Effector CD4-positive, alpha-beta T cell (primary cell): ENCODE data around the gene PLPPR5.
A peak's percentile ranks its signal among the peaks of the same experiment; 100 is the strongest.
"Not testable (repeated sequence)": the region's sequence is repeated elsewhere in the genome, so short reads cannot be mapped to it uniquely, and the experiment has no call there.

Source experiments
- DNase-seq: peaks from one replicate; pipeline ENCODE4 v3.0.0-alpha.2; 2020

Gene PLPPR5

DNA sequence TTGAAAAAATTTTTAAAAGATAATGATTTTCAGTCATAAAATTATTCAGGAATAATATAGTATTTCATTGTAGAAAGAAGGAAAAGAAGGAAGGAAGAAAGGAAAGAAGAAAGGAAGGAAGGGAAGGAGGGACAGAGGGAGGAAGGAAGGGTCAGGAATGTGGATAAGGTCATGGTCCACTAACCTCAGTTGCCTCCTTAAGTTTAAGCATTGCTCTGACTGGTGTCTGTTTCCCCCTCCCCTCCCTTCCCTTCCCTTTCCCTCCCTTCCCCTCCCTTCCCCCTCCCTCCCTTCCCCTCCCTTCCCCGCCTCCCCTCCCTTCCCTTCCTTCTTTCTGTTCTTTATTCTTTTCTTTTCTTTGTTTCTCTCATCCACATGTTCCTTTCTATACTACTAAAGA, 95.7 kb downstream of the PLPPR5 start:
- DNase-seq: no peak

DNA sequence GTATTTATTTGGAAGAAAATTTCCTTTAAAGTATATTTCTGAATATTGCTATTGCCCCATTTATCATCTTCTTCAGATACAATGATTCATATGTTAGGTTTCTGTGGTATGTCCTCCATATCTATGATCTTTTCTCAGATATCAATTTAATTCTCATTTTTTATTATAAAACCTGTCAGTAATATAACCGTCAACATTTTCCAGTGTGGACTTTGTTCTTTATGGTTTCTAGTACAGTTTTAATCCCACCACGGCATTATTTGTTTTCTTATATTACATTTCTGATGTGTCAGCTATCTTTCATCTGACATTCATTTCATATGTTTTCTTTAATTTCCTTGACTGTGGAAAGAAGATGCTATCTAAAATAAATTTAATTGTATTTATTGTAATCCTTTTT, 97.9 kb downstream of the PLPPR5 start:
- DNase-seq: no peak

DNA sequence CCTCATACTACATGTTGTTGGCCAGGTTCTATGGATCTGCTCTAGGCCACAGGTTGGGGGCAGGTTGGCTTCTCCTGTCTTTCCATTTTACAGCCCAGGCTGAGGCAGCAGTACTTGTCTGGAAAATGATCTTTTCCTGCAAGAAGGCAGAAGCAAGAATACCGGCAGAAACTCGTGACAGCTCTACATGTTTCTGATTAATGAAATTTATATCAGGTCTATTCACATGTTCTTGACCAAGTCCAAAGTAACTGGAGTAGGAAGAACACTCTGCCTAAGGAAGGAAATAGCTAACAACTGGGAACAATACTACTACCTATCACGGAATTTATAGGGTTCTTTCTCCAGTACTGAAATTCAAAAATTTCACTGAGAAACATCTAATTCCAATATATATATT, 98.3 kb downstream of the PLPPR5 start:
- DNase-seq: no peak

DNA sequence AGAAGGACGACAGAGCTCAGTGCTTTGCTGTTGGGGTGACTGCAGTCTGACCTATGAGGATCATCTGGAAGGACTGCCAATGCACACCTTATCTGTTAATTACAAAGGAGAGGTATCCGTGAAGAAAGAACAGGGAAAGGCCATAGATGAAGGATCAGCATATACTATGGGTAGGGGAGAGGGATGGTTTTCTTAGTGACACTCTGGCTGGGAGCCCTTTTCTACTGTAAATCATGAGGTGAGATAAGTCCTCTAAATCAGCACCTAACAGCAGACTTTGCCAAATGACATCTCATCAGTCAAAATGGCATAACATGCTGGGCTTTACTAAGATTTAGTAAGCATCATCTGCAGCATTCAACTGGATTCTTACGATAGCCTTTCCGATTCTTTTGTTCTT, 100.0 kb downstream of the PLPPR5 start:
- no peak for DNase-seq

DNA sequence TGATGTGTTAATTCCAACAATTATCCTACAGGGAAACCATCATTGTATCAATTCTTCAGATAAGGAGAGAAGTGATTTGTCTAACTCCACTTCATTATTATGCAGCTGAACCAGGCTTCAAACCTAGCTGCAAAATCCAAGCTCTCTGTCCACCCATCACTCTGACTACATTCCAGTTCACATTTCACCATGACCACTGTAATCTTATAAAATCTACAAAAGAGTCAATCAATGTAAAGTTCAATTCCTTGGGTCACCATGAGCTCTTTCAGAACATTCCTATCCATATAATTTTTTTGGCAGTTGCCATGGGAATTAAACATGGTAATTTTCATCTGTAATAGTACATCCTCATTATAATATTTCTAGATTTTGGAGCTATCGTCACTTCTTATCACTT, 100.9 kb downstream of the PLPPR5 start:
- no peak for DNase-seq

DNA sequence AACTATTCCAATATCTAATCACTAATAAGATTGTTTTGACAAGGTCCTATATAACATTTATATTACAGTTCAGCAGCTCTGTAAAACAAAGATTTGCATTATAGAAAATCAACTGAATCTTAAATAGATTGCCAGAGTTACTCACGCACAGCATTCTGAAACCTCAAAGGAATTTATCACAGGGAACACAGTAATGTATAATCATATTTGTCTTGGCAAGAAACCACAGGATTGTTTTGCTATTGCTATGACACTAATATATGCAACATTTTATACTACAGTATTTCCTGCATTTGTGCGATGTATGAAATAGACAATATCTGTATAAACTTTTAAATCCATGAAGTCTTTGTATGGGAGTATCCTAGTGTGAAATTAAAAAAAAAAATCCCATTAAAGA, 101.4 kb downstream of the PLPPR5 start:
- DNase-seq: no peak

DNA sequence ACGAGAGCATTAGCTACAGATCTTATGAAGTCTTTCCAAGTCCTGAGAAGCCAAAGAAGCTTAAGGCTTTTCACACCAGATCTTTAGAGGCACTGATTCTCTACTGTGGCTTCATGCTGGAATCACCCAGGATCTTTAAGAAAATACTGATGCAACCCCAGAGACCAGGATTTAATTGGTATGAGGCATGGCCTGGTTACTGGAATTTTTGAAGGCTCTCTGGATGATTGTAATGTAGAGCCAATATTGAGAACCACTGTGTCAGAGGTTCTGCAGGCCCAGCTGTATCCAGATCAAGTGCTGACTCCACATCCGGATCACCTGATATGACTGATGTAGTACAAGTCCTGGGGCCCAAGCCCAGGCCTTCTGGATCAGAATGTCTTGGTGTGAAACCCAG, 105.7 kb downstream of the PLPPR5 start:
- no peak for DNase-seq

DNA sequence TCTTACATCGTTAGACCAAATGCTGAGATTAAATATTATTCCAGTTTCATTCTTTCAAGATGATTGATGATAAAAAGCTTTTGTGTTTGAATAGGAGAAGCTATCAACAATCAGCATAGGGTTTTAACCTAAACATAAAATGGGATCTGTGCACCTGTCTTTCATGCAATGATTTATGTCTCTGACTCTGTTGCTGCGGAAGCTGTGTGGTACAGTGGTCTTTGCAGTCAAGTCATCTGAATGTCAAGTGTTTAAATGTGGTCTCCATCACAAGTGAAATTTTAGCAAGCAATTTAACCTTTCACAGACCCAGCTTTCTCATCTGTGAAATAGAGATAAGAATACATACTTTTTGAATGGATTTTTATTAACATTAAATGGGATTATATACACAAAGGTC, 107.2 kb downstream of the PLPPR5 start:
- no peak for DNase-seq

DNA sequence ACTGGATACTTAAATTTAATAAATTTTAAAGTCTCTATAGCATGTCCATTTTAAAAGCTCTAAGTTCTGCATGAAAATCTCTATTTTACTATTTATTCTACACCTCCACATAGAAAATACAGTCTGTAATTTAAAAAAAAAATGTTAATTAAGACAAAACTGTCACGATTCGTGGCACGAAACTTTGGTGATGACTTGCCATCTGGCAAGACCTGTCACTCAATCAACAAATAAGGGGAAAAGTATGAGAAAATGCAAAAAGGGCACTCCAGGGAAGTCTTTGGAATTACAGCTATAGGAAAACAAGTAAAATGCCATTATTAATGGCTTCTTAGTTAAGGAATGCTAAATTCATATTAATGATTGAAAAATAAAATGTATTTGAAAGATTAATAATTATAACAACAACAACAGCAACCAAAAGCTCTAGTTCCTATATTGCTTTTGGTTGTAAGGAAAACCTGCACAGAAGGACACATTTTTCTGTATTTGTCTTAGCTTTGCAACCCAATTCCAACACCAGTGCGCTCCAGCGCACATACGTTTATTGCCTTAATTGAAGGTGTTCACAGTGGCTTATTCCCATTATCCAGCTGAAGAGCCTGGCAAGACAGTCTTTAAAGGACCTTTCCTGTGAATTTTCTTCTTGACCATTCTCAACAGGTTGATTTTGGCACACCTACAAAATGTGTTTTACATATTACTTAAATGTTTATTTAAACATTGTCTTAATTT, 107.8 kb downstream of the PLPPR5 start:
- no peak for DNase-seq

DNA sequence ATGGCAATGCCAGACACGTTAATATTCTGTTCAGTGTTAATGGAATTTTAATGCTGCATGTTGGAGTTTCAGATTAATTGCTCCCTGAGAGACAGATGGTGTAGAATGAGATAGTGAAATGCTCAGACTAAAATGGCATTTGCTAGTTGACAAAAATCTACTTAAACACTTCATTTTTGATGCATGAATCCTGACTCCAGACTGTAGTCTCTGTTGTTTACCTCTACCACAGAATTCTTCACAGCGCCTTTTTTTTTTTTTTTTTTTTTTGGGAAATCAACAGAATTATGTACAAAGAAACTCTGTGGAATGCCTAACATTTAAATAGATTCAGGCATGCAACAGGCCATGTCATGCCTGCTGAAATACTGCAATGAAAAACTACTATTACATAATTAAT, 111.3 kb downstream of the PLPPR5 start:
- DNase-seq: no peak

DNA sequence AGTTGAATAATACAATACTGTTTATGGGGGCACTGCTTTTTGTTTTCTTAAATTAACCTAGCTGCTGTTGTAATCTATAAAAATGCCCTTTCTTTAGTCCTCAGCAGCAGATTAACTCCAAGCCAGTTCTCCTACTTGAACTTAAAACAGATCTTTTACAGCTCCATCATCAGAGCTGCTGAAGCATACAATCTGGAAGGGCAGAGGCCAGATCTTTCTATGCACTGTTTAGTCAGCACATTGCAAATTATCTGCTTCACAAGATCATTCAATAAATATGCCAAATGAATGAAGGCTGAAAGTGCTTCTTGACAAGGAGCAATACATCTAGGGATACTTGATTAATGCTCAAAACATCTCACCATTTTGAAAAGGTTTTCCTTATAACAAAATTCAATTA, 115.8 kb downstream of the PLPPR5 start:
- no peak for DNase-seq

DNA sequence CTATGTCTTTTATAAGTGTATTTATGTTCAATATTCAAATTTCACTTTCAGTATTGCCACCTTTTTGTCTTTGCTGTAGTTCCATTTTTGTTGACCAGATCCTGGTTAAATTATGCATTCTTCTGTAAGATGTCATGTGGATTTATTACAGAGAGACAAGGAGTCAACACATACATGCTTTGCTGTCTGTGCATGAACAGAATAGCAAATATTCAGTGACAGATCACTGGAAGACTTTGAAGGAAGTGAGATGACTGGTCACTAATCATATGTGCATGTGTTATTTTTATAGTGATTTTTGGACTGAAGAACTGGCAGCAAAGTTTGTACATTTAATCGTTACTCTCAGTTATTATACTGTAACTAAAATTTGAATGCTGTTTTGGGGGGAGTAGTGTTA, 117.2 kb downstream of the PLPPR5 start:
- DNase-seq: no peak

DNA sequence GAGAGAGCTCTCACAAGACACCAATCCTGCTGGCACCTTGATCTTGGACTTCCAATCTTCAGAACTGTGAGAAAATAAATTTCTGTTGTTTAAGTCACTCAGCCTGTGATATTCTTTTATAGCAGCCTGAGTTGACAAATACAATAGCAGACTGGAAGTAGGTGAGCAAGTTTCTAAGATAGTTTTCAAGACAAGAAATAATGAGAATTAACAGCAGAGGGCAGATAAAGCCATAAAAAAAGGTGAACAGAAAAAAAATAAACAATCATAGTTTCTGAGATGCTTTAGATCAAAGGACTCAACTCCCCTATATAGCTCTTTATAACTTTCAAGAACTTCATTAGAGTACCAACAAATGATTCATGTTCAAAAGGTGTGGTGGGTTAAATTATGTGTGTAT, 119.8 kb downstream of the PLPPR5 start:
- no peak for DNase-seq

DNA sequence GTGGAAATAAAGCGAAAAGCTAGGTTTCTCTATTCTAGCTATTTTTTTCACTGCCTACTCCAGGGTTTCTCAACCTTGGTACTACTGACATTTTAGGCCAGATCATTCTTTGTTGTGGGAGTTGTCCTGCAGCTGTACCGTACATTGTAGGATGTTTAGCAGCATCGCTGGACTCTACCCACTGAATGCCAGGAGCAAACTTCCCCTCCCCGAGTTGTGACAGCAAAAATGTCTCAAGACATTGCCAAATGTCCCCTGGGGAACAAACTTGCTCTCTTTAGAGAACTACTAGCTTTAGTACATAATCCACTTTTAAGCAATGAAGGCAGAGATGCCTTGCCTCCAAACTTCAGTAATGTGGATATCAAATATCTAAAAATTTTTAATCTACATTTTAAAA, 122.8 kb downstream of the PLPPR5 start:
- DNase-seq: no peak

DNA sequence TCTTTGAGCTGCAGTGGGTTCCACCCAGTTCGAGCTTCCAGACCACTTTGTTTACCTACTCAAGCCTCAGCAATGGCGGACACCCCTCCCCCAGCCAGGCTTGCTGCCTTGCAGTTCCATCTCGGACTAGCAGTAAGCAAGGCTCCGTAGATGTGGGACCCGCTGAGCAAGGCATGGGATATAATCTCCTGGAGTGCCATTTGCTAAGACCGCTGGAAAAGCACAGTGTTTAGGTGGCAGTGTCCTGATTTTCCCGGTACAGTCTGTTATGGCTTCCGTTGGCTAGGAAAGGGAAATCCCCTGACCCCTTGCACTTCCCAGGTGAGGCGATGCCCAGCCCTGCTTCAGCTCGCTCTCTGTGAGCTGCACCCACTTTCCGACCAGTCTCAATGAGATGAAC, 123.4 kb downstream of the PLPPR5 start:
- DNase-seq: not testable (repeated sequence)

DNA sequence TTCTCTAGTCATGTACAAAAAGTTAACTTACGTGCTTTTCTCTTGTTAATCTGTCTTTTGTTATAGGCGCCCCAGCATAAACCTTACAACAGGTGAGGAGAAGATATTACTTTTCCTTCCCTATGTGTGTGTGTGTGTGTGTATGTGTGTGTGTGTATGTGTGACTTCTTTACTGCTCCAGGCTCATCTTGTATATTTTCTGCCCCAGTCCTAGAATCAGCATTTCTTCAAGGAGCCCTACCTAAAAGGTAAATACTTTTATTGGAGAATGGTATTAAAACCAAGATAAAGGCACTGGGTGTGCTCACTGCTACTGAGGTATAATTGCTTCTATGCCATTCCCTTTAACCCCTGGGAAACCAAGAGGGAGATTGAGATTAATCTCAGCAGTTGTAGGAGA, 129.8 kb downstream of the PLPPR5 start:
- DNase-seq: no peak

DNA sequence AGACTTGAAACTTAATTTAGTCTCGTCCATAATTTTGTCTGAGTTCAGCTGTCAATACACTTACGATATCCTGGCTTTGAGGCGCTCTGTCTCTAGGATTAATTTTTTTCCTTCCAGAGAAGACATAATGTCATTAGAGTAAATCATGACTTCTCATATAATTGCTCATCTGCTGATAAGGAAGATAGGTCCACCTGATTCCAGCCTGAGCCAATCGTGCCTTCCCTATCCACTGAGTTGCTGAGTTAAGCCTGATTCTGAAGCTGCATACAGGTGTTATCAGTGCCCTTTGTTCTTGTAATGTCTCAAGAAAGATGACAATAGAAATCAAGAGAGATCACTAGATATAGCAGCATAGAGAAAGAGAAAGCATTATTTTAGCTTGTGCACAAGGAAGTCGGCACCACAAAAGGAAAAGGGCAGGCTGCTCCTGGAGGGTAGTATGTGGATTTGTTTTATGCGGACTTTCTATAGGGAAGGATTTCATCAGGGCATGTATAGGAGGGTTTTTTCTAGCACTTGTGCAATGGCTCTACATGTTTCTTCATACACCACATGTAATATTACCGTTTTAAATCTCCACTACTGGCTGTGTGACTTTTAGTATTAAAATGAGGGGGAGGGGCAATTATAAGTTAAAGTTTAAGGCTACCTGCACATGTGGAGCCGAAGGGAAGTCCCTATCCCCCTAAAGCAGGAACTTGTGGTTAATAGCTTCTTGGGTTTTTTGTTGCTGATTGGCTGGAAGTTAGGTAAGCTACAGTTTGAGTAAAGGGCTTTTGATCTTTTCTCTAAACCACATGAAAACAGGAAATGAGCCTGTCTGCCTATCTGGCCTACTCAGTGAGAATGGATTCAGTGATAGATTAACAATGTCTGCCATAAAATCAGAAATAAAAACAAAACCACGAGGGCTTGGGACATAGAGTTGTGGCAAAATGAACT, 133.4 kb downstream of the PLPPR5 start:
- peak; percentile 49 for DNase-seq

DNA sequence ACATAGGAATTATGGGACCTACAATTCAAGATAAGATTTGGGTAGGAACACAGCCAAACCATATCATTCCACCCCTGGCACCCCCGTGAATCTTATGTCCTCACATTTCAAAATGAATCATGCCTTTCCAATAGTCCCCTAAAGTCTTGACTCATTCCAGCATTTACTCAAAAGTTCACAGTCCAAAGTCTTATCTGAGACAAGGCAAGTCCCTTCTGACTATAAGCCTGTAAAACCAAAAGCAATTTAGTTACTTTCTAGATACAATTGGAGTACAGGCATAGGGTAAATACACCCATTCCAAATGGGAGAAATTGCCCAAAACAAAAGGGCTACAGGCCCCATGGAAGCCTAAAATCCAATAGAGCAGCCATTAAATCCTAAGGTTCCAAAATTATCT, 138.9 kb downstream of the PLPPR5 start:
- DNase-seq: no peak

DNA sequence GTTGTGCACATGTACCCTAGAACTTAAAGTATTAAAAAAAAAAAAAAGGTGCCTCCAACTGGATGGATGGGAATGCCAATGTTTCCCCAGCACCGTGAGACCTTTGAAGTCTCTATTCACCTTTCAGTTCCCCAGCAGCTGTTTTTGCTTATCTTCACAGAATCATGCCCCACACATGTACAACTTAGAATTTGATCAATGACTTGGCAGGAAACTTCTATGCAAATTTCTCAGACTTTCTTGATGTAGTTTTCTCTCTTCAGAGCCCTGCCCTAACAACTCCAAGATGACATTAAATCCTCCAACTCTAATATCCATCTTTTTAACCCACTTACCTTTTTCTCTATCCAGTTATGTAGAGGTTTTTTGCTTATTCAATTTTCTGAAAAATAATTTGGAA, 144.3 kb downstream of the PLPPR5 start:
- no peak for DNase-seq

DNA sequence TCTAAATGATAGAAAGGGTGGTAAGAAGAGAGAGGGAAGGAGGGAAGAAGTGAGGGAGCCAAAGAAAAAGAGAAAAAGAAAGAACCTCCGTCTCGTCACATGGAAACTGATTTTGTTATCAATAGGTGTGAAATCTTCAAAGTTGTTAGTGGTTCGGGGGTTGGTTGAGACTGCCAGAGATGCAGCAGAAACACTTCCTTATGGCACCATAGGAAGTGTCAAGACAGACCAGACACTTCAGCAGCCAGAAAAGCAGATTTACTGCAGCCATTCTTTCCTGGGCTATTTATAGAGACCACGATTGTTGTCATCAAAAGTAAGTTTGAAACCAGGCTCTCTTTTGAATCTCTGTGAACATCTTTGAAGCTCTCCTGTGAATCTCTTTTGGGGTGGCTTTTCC, 150.5 kb downstream of the PLPPR5 start:
- no peak for DNase-seq

DNA sequence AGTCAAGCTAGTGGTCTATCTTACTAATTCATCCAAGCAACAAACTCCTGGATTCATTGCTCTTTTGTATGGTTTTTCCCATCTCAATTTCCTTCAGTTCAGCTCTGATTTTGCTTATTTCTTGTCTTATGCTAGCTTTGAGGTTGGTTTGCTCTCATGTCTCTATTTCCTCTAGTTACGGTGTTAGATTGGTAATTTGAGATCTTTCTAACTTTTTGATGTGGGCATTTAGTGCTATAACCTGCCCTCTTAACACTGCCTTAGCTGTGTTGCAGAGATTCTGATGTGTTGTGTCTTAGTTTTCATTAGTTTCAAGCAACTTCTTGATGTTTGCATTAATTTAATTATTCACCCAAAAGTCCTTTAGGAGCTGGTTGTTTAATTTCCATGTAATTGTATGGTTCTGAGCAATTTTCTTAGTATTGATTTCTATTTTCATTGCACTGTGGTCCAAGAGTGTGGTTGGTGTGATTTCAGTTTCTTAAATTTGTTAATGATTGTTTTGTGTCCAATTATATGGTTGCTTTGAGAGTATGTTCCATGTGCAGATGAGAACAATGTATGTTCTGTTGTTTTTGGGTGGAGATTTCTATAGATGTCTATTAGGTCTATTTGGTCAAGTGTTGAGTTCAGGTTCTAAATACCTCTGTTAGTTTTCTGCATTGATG, 154.6 kb downstream of the PLPPR5 start:
- no peak for DNase-seq

DNA sequence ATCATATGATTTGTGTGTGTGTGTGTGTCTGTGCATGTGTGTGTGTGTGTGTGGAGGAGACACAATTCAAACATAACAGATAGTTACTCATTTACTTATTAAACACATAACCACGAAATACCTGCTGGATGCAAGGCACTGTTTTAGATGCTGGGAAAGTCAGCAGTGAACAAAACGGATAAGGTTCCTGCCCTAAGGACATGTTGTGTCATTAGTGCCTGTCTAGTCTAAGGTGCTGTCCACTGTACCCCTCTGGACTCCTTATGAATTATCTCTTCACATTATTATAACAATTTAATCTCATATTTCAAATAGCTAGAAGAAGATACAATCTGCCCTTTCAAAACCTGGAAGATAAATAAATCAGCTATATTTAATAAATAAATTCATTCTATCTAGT, 162.4 kb downstream of the PLPPR5 start:
- DNase-seq: no peak
